Parathyroid adenoma (tissue), 2 donors: ENCODE data around the gene MKLN1.

Experiments used
- H2AFZ ChIP-seq: fragments of 300-600 bp; sonication (generic); one replicate; pipeline ENCODE4 v1.7.0; 2017; ENCODE audit warnings: antibody characterized with exemption, mild to moderate bottlenecking
- H3K27ac ChIP-seq: fragments of 300-600 bp; sonication (generic); one replicate; pipeline ENCODE4 v1.7.0; 2017
- H3K27me3 ChIP-seq: fragments of 300-600 bp; sonication (generic); one replicate; pipeline ENCODE4 v1.7.0; 2017; ENCODE audit warnings: low read length; ENCODE audit not compliant: control insufficient read depth, insufficient read depth
- H3K36me3 ChIP-seq: fragments of 300-600 bp; sonication (generic); one replicate; pipeline ENCODE4 v1.7.0; 2017; ENCODE audit warnings: low read length; ENCODE audit not compliant: control insufficient read depth, insufficient read depth
- H3K4me1 ChIP-seq: fragments of 300-600 bp; sonication (generic); one replicate; pipeline ENCODE4 v1.7.0; 2017; ENCODE audit warnings: control low read depth
- H3K4me2 ChIP-seq: fragments of 300-600 bp; sonication (generic); one replicate; pipeline ENCODE4 v1.7.0; 2017; ENCODE audit warnings: low read length
- H3K4me3 ChIP-seq: fragments of 300-600 bp; sonication (generic); one replicate; pipeline ENCODE4 v1.7.0; 2017; ENCODE audit warnings: low read depth, low read length
- H3K79me2 ChIP-seq: fragments of 300-600 bp; sonication (generic); one replicate; pipeline ENCODE4 v1.7.0; 2017; ENCODE audit warnings: control low read depth
- H3K9ac ChIP-seq: fragments of 300-600 bp; sonication (generic); one replicate; pipeline ENCODE4 v1.7.0; 2017; ENCODE audit warnings: mild to moderate bottlenecking
- H3K9me3 ChIP-seq: fragments of 300-600 bp; sonication (generic); one replicate; pipeline ENCODE4 v1.7.0; 2017; ENCODE audit warnings: low read length; ENCODE audit not compliant: control insufficient read depth
- TF ChIP-seq, protein P1 (sequence below): fragments of 300-600 bp; sonication (generic); IDR thresholded peaks from one replicate; pipeline ENCODE4 v1.7.0; 2017; ENCODE audit warnings: antibody characterized with exemption, mild to moderate bottlenecking
- donor health status: primary hyperparathyroidism.

Gene MKLN1

DNA sequence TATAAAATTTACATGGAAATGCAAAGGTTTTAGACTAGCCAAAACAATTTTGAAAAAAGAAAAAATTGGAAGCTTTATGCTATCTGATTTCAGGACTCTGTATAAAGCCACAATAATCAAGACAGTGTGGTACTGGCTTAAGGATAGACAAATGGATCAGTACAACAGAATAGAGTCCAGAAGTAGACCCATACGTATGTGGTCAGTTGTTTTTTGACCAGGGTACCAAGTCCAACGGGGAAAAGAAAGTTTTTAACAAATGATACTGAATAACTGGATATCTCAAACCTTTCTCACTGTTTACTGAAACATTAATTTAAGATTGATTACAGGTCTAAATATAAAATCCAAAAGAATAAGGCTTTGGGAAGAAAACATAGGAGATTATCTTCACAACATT is 149.1 kb downstream of the MKLN1 start:
- Histone ChIP-seq H3K4me1 (no peaks in the 10 kb centered on the region), H3K27me3 (no peaks in the 10 kb centered on the region), H3K4me3 (no peak overlapping the region), H3K9ac (no peak overlapping the region), H2AFZ (no peak overlapping the region), H3K4me2 (no peak overlapping the region), H3K79me2 (no peaks in the 10 kb centered on the region), H3K9me3 (no peaks in the 10 kb centered on the region), H3K27ac (no peak overlapping the region), H3K36me3 (no peaks in the 10 kb centered on the region)
- TF ChIP-seq, protein P1, sequence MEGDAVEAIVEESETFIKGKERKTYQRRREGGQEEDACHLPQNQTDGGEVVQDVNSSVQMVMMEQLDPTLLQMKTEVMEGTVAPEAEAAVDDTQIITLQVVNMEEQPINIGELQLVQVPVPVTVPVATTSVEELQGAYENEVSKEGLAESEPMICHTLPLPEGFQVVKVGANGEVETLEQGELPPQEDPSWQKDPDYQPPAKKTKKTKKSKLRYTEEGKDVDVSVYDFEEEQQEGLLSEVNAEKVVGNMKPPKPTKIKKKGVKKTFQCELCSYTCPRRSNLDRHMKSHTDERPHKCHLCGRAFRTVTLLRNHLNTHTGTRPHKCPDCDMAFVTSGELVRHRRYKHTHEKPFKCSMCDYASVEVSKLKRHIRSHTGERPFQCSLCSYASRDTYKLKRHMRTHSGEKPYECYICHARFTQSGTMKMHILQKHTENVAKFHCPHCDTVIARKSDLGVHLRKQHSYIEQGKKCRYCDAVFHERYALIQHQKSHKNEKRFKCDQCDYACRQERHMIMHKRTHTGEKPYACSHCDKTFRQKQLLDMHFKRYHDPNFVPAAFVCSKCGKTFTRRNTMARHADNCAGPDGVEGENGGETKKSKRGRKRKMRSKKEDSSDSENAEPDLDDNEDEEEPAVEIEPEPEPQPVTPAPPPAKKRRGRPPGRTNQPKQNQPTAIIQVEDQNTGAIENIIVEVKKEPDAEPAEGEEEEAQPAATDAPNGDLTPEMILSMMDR: no peak

DNA sequence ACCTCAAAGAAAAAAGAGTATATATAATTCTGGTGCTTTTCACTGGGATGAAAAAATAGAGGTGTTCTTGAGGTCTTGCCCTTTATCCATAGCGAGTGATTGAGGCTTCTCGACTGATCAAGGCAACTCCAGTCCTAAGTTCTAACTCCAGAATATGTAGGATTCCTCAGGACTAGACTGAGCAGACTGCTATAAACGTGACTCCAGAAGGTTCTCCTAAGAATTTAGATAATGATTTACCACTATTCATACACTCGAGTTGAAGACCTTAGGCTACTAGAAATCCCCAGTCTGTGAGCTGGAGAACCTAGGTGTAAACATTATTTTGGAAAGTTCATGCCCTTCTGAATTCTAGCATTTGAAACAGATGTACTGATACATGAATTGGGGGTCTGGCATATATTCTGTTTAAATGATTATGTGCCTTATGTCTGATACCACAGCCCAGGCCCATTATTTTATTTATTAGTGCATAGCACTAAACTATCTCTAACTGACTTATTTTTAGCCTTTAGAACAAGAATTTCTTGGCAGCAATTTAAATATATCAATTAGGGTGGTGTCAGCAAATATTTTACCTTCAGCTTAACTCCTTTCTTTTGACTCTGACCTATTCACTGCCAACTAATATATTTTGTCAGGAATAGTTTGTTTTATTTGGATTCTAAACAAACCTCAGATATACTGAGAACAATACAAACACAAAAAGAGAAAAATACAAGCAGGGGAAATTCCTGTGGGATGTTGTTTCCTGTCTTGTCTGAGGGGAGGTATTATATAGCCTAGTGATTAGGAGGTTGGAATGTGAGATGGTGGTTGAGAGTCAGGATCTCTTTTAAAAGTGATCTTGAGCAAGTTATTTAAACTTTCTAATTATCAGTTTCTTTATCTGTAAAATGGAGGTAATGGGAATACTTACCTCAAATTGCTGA is 153.0 kb downstream of the MKLN1 start:
- no peak overlapping the region for H3K9ac ChIP-seq
- no peak overlapping the region for H2AFZ ChIP-seq
- no peaks in the 10 kb centered on the region for H3K9me3 ChIP-seq
- H3K4me2 ChIP-seq: no peak overlapping the region
- no peaks in the 10 kb centered on the region for H3K36me3 ChIP-seq
- no peaks in the 10 kb centered on the region for H3K79me2 ChIP-seq
- TF ChIP-seq, protein P1: no peak
- H3K27me3 ChIP-seq: no peaks in the 10 kb centered on the region
- H3K4me1 ChIP-seq: no peaks in the 10 kb centered on the region
- H3K4me3 ChIP-seq: no peak overlapping the region
- H3K27ac ChIP-seq: no peak overlapping the region

DNA sequence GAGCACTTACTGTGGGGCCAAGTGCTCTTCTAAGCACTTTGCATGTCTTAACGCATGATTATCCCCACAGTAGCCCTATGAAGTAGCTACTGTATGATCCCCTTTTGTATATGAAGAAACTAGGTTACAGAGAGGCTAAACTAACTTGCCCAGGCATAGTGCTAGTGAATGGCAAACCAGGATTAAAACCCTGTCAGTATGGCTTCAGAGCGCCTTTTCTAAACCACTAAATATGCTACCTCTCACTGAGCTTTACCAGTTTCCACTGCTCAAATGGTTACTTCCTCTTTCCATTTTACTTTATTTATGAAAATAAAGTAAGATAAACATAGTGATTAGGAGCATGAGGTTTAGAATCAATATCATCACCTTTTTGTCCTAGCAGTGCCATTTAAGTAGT is 155.1 kb downstream of the MKLN1 start:
- no peak overlapping the region for H3K4me2 ChIP-seq
- H3K9me3 ChIP-seq: no peaks in the 10 kb centered on the region
- H3K36me3 ChIP-seq: no peaks in the 10 kb centered on the region
- H3K27ac ChIP-seq: no peak overlapping the region
- H3K27me3 ChIP-seq: no peaks in the 10 kb centered on the region
- H3K79me2 ChIP-seq: no peaks in the 10 kb centered on the region
- no peak overlapping the region for H3K4me3 ChIP-seq
- TF ChIP-seq, protein P1: no peak
- H3K4me1 ChIP-seq: no peaks in the 10 kb centered on the region
- H3K9ac ChIP-seq: no peak overlapping the region
- no peak overlapping the region for H2AFZ ChIP-seq

DNA sequence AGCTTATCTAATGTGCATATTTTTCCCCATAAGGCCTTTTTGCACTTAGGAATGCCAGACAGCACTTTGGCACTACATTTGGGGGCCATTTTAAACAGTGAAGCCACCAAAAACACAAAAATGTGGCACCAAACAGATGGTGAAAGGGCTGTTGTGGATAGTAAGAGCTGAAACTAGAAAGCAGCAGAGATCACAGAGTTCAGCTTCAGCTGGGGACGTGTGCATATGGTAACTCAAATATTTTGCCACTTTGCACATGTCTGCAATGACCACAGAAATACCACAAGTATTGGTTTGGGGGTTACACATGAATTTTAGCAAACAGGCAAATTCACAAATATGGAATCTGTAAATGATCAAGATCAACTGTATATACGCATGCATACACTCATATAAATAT is 155.9 kb downstream of the MKLN1 start:
- no peak overlapping the region for H2AFZ ChIP-seq
- TF ChIP-seq, protein P1: no peak
- no peaks in the 10 kb centered on the region for H3K9me3 ChIP-seq
- H3K27me3 ChIP-seq: no peaks in the 10 kb centered on the region
- no peaks in the 10 kb centered on the region for H3K79me2 ChIP-seq
- H3K27ac ChIP-seq: no peak overlapping the region
- H3K4me3 ChIP-seq: no peak overlapping the region
- no peaks in the 10 kb centered on the region for H3K36me3 ChIP-seq
- no peak overlapping the region for H3K9ac ChIP-seq
- no peak overlapping the region for H3K4me2 ChIP-seq
- H3K4me1 ChIP-seq: no peaks in the 10 kb centered on the region

DNA sequence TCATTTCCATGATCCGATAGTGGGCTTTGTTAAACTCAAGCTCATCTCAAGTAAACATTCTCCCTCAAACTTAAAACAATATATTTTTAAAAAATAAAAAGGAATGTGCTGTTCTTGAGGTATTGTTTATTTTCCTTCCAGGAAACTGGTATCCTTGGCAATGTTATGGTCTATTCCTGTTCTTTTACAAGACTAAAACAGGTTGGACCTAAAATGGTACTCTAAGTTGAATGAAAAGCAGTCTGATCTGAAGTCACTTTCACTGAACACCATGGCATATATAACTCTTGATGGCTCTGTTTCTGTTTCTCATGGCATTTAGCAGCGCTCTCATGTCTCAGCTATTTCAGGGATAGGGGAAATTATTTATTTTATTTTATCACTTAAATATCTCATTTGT is 158.7 kb downstream of the MKLN1 start:
- Histone ChIP-seq H3K79me2 (no peaks in the 10 kb centered on the region), H3K9ac (no peak overlapping the region), H3K27me3 (no peaks in the 10 kb centered on the region), H3K4me2 (no peak overlapping the region), H2AFZ (no peak overlapping the region), H3K27ac (no peak overlapping the region), H3K4me3 (no peak overlapping the region), H3K36me3 (no peaks in the 10 kb centered on the region), H3K4me1 (no peaks in the 10 kb centered on the region), H3K9me3 (no peaks in the 10 kb centered on the region)
- TF ChIP-seq, protein P1: no peak
